Pancreas (tissue), 10 donors: ENCODE results near the gene REXO1. TPM values are rescaled to one million over a fixed set of nuclear protein-coding genes. Genes with fewer than 3 reads are reported as not detected.

Experiments used
- ATAC-seq, 4 donors: fragments of 200-7000 bp; cut with Tn5 transposase; one replicate each; pipeline versions ENCODE4 v1.8.0 to v1.9.1; 2020; ENCODE audit warnings: mild to moderate bottlenecking in 4 of 4, moderate library complexity in 4 of 4
- DNase-seq, 6 donors: peaks; one replicate each; pipeline ENCODE4 v3.0.0-alpha.2; 2020
- FAIRE-seq: peaks from 2 replicates; lab custom pipeline; 2012; peaks lifted over from hg19 to GRCh38; lab: Jason Lieb, UNC
- H3K27ac ChIP-seq, 4 donors: fragments of 200-600 bp; sonication (generic); 1 replicate in 3 of 4; 2 replicates in 1 of 4; pipeline versions ENCODE4 v1.5.0 to v1.8.0; 2020
- H3K27me3 ChIP-seq, 4 donors: fragments of 200-600 bp; one replicate each; pipeline ENCODE4 v1.8.0; 2021
- H3K36me3 ChIP-seq, 3 donors: fragments of 200-600 bp; sonication (generic) in 1 of 3; one replicate each; pipeline versions ENCODE4 v1.5.0 to v1.8.0; 2020 to 2021
- H3K4me1 ChIP-seq, 3 donors: fragments of 200-600 bp; one replicate each; pipeline ENCODE4 v1.8.0; 2021
- H3K4me3 ChIP-seq, 4 donors: fragments of 200-600 bp; sonication (generic) in 2 of 4; one replicate each; pipeline versions ENCODE4 v1.5.0 to v1.8.0; 2020 to 2021
- H3K9me3 ChIP-seq, 4 donors: fragments of 200-600 bp; one replicate each; pipeline ENCODE4 v1.8.0; 2021
- WGBS, 2 donors: extraction: QIAGEN DNeasy Blood & Tissue Kit; methylation state at CpG; one replicate each; pipeline ENCODE4 v1.1.7; 2013; 5-methylcytosine and 5-hydroxymethylcytosine counted together
- intact Hi-C, 3 donors: fragments of 100-400 bp; cut with DNase I; formaldehyde crosslinking; loops; one replicate each; pipeline versions ENCODE4 v1.11.1 to v1.14.2; 2022
- polyA plus RNA-seq, 2 donors: library from polyadenylated mRNA; stranded (reverse); fragments of 200-250 nt; gene quantifications; one replicate each; pipeline ENCODE4 v1.2.3, GENCODE V29; 2013
- total RNA-seq, 6 donors: library from RNA; stranded (reverse); fragmentation: NEBNext Ultra II Directional in 4 of 6; extraction: Animal tissue kit (Norgen Biotek cat#: 25700) in 4 of 6; gene quantifications; one replicate each; pipeline versions ENCODE4 v1.2.1 to v1.2.4, GENCODE V29; 2021 to 2023
- TF ChIP-seq, protein P1 (sequence below), 4 donors: fragments of 200-600 bp; sonication (generic) in 3 of 4; IDR thresholded peaks; one replicate each; pipeline versions ENCODE4 v1.5.0 to v1.8.0; 2021; ENCODE audit warnings: antibody characterized with exemption in 4 of 4
- donor health status: healthy with polysubstance abuse.
- donor health status: DM: no; HTN: no; CAD: no; lungs with moderate emphysema.
- donor health status: DM: no; HTN: no; CAD: no.
- donor health status: control.
- donor health status: control.
- donor health status: Bipolar disorder and iron deficiency.
- donor health status: DM: yes; HTN: yes; CAD: no.
- donor health status: DM: no; HTN: no; CAD: no.
- donor health status: DM: no; HTN: no; CAD: no.
- donor health status: DM: yes; HTN: yes; CAD: no.

Gene REXO1
- total and polyA plus RNA-seq, 8 donors = 10.5 to 42.2 (median 16.0) TPM

DNA sequence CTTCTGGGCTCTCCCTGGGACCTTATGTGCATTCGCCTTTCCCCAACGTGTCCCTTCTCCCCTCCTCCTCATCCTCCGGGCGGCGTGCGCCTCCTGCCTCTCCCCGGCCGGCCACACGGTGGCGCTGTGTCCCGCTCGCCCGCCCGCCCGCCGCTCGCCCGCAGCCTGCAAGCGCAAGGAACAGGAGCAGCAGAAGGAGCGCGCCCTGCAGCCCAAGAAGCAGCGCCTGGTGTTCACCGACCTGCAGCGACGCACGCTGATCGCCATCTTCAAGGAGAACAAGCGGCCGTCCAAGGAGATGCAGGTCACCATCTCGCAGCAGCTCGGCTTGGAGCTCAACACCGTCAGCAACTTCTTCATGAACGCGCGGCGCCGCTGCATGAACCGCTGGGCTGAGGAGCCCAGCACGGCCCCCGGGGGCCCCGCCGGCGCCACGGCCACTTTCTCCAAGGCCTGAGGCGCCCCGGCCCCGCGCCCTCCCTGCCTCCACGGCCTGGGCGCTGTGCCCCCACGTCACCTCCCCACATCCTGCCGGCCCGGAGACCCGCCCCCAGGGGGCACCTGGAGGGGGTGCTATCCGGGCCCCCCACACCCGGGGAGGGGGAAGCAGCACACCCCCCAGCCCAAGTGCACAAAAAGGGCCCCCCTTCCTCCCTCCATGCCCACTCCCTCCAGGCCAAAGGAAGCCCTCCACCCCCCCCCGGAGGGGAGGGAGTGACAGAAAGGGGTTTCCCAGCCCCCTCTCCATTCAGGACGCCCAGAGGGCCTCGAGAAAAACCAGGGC lies 73.1 kb downstream of the REXO1 start:
- Histone ChIP-seq H3K36me3 (no peaks in the 10 kb centered on the region), H3K27me3 (peaks cover 0 to 30% (median 0%) of the 10 kb centered on the region in 4 donors), H3K4me1 (no peaks in the 10 kb centered on the region), H3K4me3 (no peak overlapping the region), H3K27ac (no peak overlapping the region), H3K9me3 (peaks cover 0 to 3% (median 0%) of the 10 kb centered on the region in 4 donors)
- ATAC-seq (peak in 1 of 4 donors; percentile 48), FAIRE-seq (no peak), DNase-seq (peak in 1 of 6 donors; percentile 50)
- intact Hi-C loops = no loop called here
- 9 to 12% methylated on average over 39 to 59 of the region's 59 CpGs for WGBS, 2 donors
- TF ChIP-seq, protein P1, sequence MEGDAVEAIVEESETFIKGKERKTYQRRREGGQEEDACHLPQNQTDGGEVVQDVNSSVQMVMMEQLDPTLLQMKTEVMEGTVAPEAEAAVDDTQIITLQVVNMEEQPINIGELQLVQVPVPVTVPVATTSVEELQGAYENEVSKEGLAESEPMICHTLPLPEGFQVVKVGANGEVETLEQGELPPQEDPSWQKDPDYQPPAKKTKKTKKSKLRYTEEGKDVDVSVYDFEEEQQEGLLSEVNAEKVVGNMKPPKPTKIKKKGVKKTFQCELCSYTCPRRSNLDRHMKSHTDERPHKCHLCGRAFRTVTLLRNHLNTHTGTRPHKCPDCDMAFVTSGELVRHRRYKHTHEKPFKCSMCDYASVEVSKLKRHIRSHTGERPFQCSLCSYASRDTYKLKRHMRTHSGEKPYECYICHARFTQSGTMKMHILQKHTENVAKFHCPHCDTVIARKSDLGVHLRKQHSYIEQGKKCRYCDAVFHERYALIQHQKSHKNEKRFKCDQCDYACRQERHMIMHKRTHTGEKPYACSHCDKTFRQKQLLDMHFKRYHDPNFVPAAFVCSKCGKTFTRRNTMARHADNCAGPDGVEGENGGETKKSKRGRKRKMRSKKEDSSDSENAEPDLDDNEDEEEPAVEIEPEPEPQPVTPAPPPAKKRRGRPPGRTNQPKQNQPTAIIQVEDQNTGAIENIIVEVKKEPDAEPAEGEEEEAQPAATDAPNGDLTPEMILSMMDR (IDR thresholded peaks at IDR 0.05) = peak in 1 of 4 donors; percentile 11

DNA sequence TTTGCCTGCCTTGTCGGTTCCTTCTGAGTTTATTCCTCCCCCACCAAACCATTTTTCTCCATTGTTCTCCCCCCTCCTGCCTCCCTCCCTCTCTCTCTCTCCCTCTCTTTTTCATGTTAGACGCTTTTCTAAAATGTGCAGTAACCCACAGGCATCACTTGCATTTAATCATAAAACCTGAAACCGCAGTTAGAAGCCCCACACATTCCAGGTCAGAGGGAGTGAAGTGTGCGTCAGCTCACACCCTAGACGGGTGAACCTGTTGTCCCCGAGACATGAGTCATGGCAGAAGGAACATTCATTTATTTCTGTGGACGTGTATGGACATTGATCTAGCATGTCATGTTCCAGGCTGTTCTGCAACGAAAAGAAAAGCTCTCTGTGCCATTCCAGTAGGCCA lies 75.1 kb downstream of the REXO1 start:
- no peak for DNase-seq
- Histone ChIP-seq H3K27ac (no peak overlapping the region), H3K4me3 (no peak overlapping the region), H3K4me1 (no peaks in the 10 kb centered on the region), H3K9me3 (peaks cover 0 to 3% (median 0%) of the 10 kb centered on the region in 4 donors), H3K27me3 (peaks cover 0 to 27% (median 0%) of the 10 kb centered on the region in 4 donors), H3K36me3 (no peaks in the 10 kb centered on the region)
- intact Hi-C loops = no loop called here
- TF ChIP-seq, protein P1 (IDR thresholded peaks at IDR 0.05) = no peak
- 33 to 36% methylated on average over 8 of the region's 8 CpGs for WGBS, 2 donors
- FAIRE-seq = no peak
- no peak for ATAC-seq

DNA sequence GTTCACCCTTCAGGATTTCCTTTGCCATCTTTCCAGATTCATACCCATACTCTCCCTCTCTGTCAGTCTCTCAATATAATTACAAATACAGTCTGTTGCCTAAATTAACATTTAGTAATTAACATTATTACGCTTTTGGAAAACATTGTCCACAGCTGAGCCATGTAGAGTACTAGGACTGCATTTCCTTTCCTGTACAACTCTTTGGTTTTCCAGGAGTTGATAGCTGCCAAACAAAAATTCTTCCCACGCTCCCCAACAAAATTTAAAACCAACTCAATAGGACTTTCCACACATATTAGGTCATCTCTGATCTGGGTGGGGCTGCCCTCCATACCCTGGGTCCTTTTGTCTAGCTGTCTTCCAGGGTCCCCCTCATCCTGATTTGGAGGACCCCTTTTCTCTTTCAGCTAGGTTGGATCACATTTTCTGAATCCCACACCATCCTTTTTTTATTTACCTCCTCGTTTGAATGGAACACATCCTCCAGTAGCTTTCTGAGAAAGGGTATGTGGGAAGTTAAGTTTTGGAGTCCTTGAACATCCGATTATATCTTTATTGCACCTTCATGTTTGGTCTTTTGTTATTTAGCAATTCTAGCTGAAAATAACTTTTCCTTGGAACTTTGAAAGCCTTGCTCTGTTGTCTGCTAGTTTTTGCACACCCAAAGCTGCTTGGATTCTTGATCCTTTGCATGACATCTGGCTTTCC lies 77.3 kb downstream of the REXO1 start:
- FAIRE-seq = no peak
- peak in 1 of 6 donors; percentile 1 for DNase-seq
- Histone ChIP-seq H3K36me3 (no peaks in the 10 kb centered on the region), H3K27ac (no peak overlapping the region), H3K4me3 (no peak overlapping the region), H3K9me3 (peaks cover 0 to 3% (median 0%) of the 10 kb centered on the region in 4 donors), H3K27me3 (peaks cover 0 to 30% (median 0%) of the 10 kb centered on the region in 4 donors), H3K4me1 (no peaks in the 10 kb centered on the region)
- intact Hi-C loops = no loop called here
- no peak for ATAC-seq
- 66 to 76% methylated on average over 4 of the region's 4 CpGs for WGBS, 2 donors
- TF ChIP-seq, protein P1 (IDR thresholded peaks at IDR 0.05) = no peak

DNA sequence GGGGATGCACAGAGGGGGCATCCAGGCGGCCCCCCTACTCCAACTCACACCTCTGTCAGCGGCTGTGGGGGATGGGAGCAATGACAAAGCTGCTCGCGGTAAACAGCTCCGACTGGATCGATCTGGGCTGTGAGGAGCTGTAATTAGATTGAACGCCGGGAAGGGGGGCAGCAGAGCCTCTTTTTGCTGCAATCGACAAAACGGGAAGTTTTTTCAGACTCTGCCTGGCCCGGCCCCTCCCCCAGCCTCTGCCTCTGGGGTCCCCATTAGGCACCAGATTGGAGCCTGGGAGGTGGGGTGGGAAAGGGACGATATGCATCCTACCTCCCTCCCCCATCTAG lies 78.7 kb downstream of the REXO1 start:
- intact Hi-C loops = loop anchor here in 2 of 3 donors (5.0 to 10.0 kb wide), 2 partner anchors 97 to 225 kb away; no protein-coding TSS in a partner anchor
- no peak for ATAC-seq
- WGBS, 2 donors = 4 to 8% methylated on average over 12 of the region's 12 CpGs
- H3K27me3 ChIP-seq = peaks cover 0 to 29% (median 0%) of the 10 kb centered on the region in 4 donors
- peaks cover 0 to 3% (median 0%) of the 10 kb centered on the region in 4 donors for H3K9me3 ChIP-seq
- no peak for FAIRE-seq
- no peak overlapping the region for H3K4me3 ChIP-seq
- no peak overlapping the region for H3K27ac ChIP-seq
- peak in 1 of 6 donors; percentile 32 for DNase-seq
- H3K4me1 ChIP-seq = no peaks in the 10 kb centered on the region
- no peaks in the 10 kb centered on the region for H3K36me3 ChIP-seq
- TF ChIP-seq, protein P1 (IDR thresholded peaks at IDR 0.05) = no peak
